SU-DHL-6 (cell line): ENCODE data around the gene SOX6.

Experiments used
- H2AFZ ChIP-seq: fragments of 200-600 bp; sonication (generic); 2 replicates; pipeline ENCODE4 v1.6.1; 2014; ENCODE audit warnings: low read depth, mild to moderate bottlenecking, moderate library complexity, mixed read lengths, antibody characterized with exemption, low read length; ENCODE audit not compliant: severe bottlenecking
- H3F3A ChIP-seq: fragments of 200-600 bp; shearing (Covaris generic); 2 replicates; pipeline ENCODE4 v1.6.0; 2016; ENCODE audit warnings: antibody characterized with exemption, mild to moderate bottlenecking; ENCODE audit not compliant: insufficient read depth
- H3K27ac ChIP-seq: fragments of 200-600 bp; sonication (generic); 2 replicates; pipeline ENCODE4 v1.5.1; 2016; ENCODE audit warnings: low read depth, mild to moderate bottlenecking, low read length, moderate library complexity, mixed read lengths
- H3K27me3 ChIP-seq: fragments of 200-600 bp; sonication (generic), shearing (Covaris generic); 2 replicates; pipeline ENCODE4 v1.6.0; 2014; ENCODE audit warnings: mild to moderate bottlenecking, low read length
- H3K36me3 ChIP-seq: fragments of 200-600 bp; sonication (generic); 2 replicates; pipeline ENCODE4 v1.6.1; 2014; ENCODE audit warnings: mild to moderate bottlenecking, low read length, mixed read lengths
- H3K4me2 ChIP-seq: fragments of 300-600, 200-600 bp; shearing (Covaris generic), sonication (generic); 2 replicates; pipeline ENCODE4 v1.6.0; 2014; ENCODE audit warnings: low read length, low read depth, mild to moderate bottlenecking; ENCODE audit not compliant: poor library complexity, severe bottlenecking
- H3K4me3 ChIP-seq: fragments of 200-600 bp; sonication (generic); 2 replicates; pipeline ENCODE4 v1.5.1; 2014; ENCODE audit warnings: antibody characterized with exemption, low read length, mild to moderate bottlenecking, mixed read lengths; ENCODE audit not compliant: insufficient read depth, poor library complexity, severe bottlenecking
- H3K79me2 ChIP-seq: fragments of 200-600 bp; sonication (generic); 2 replicates; pipeline ENCODE4 v1.6.1; 2014; ENCODE audit warnings: mild to moderate bottlenecking, low read length, moderate library complexity; ENCODE audit not compliant: insufficient read depth
- H3K9ac ChIP-seq: fragments of 200-600 bp; sonication (generic); 2 replicates; pipeline ENCODE4 v1.7.0; 2014; ENCODE audit warnings: mild to moderate bottlenecking, low read length
- H3K9me2 ChIP-seq: fragments of 200-600 bp; sonication (generic); replicated peaks from 2 replicates; pipeline ENCODE4 v1.6.1; 2014; ENCODE audit warnings: low read length; ENCODE audit not compliant: insufficient read depth
- H3K9me3 ChIP-seq: fragments of 200-600 bp; sonication (generic); 2 replicates; pipeline ENCODE4 v1.6.1; 2014; ENCODE audit warnings: low read length, mixed read lengths; ENCODE audit not compliant: insufficient read depth
- H4K20me1 ChIP-seq: fragments of 200-600 bp; sonication (generic); 2 replicates; pipeline ENCODE4 v1.6.1; 2014; ENCODE audit warnings: low read depth, mild to moderate bottlenecking, antibody characterized with exemption, low read length, moderate library complexity, mixed read lengths
- EZH2phosphoT487 ChIP-seq: fragments of 200-600 bp; sonication (generic), shearing (Covaris generic); conservative IDR thresholded peaks from 2 replicates; pipeline ENCODE4 v1.6.1; 2018; ENCODE audit warnings: mild to moderate bottlenecking, antibody characterized with exemption, low read length, moderate library complexity, mixed read lengths
- TF ChIP-seq, protein P1 (sequence below): fragments of 200-600 bp; sonication (generic); IDR thresholded peaks from one replicate; pipeline ENCODE4 v1.5.1; 2017; ENCODE audit warnings: antibody characterized with exemption, mild to moderate bottlenecking, low read length, moderate library complexity; ENCODE audit not compliant: insufficient read depth, poor library complexity, severe bottlenecking

The SOX6 gene

DNA sequence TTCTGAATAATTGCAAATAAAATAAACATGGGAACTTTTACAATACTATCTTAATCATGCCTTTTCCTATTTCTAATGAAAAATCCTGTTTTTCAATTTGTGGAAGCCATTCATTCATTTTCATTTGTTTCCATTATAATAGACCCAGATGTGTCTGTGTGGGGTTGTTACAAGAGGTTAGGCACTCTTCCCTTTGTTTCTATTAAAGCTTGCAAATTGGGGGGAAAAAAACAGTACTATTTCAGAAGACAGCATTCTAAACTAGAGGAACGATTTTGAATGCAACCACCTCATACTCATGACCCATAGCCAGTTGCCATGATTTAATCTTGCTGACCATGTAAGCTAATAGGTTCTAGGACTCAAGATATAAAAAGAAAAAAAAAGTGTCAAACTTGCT, 175.5 kb downstream of the SOX6 start:
- Histone ChIP-seq H3K9me2 (no peaks in the 10 kb centered on the region), H3K27ac (no peak overlapping the region), H3K79me2 (no peaks in the 10 kb centered on the region), H3K4me2 (no peak overlapping the region), H3K36me3 (no peaks in the 10 kb centered on the region), H3K4me3 (no peak overlapping the region), H3K9ac (no peak overlapping the region), H3K9me3 (no peaks in the 10 kb centered on the region), H3F3A (no peaks in the 10 kb centered on the region), H4K20me1 (no peaks in the 10 kb centered on the region), H2AFZ (no peak overlapping the region), H3K27me3 (no peaks in the 10 kb centered on the region)
- TF ChIP-seq, protein P1, sequence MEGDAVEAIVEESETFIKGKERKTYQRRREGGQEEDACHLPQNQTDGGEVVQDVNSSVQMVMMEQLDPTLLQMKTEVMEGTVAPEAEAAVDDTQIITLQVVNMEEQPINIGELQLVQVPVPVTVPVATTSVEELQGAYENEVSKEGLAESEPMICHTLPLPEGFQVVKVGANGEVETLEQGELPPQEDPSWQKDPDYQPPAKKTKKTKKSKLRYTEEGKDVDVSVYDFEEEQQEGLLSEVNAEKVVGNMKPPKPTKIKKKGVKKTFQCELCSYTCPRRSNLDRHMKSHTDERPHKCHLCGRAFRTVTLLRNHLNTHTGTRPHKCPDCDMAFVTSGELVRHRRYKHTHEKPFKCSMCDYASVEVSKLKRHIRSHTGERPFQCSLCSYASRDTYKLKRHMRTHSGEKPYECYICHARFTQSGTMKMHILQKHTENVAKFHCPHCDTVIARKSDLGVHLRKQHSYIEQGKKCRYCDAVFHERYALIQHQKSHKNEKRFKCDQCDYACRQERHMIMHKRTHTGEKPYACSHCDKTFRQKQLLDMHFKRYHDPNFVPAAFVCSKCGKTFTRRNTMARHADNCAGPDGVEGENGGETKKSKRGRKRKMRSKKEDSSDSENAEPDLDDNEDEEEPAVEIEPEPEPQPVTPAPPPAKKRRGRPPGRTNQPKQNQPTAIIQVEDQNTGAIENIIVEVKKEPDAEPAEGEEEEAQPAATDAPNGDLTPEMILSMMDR, result no peak
- TF ChIP-seq EZH2phosphoT487, result no peak

- Histone ChIP-seq H3K27ac (no peak overlapping the region), H2AFZ (no peak overlapping the region)
Observed at GRCh38 chr11:16179676-16180075, 176.7 kb downstream of the SOX6 start.

DNA sequence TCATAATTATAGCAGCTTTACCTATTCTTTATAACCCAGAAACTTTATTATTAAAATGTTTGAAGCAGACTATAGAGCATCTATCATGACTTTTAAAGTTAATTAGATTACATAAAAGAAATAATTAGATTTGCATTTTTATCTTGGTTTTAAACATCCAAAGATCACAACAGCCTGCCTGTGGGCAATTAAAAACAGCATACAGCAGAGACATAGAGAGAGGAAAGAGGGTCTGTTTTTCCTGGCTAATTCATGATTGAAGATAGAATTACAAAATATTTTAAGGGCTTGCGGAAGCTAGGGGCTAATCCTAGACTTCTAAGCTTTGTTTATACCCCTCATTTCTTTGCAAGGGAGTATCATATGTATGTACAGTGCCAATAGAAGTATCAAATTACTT, 178.1 kb downstream of the SOX6 start:
- H3K4me3 ChIP-seq, result no peak overlapping the region
- no peak overlapping the region for H2AFZ ChIP-seq

More at GRCh38 chr11:16179676-16180075, 176.7 kb downstream of the SOX6 start:
- Histone ChIP-seq H3K79me2 (no peaks in the 10 kb centered on the region), H3K36me3 (no peaks in the 10 kb centered on the region), H3K4me3 (no peak overlapping the region), H3K4me2 (no peak overlapping the region), H3K9me2 (no peaks in the 10 kb centered on the region), H3K9ac (no peak overlapping the region), H3K9me3 (no peaks in the 10 kb centered on the region), H4K20me1 (no peaks in the 10 kb centered on the region), H3K27me3 (no peaks in the 10 kb centered on the region), H3F3A (no peaks in the 10 kb centered on the region)
- TF ChIP-seq, protein P1, result no peak
- TF ChIP-seq EZH2phosphoT487, result no peak

More for the DNA sequence above, 178.1 kb downstream of the SOX6 start:
- Histone ChIP-seq H4K20me1 (no peaks in the 10 kb centered on the region), H3K4me2 (no peak overlapping the region), H3K9me2 (no peaks in the 10 kb centered on the region), H3K79me2 (no peaks in the 10 kb centered on the region), H3F3A (no peaks in the 10 kb centered on the region), H3K36me3 (no peaks in the 10 kb centered on the region), H3K27ac (no peak overlapping the region), H3K9me3 (no peaks in the 10 kb centered on the region), H3K27me3 (no peaks in the 10 kb centered on the region), H3K9ac (no peak overlapping the region)
- no peak for TF ChIP-seq EZH2phosphoT487
- TF ChIP-seq, protein P1, result no peak
